ENCODE results near the gene BABAM2. TPM values are rescaled to one million over a fixed set of nuclear protein-coding genes. Genes with fewer than 3 reads are reported as not detected.
A peak's percentile ranks its signal among the peaks of the same experiment; 100 is the strongest.

BABAM2 gene
- total RNA-seq, 3 donors from 2014 or later (not counting 1 experiment from before 2014, with no cell fraction given): 54.6 to 66.1 (median 59.5) TPM

DNA sequence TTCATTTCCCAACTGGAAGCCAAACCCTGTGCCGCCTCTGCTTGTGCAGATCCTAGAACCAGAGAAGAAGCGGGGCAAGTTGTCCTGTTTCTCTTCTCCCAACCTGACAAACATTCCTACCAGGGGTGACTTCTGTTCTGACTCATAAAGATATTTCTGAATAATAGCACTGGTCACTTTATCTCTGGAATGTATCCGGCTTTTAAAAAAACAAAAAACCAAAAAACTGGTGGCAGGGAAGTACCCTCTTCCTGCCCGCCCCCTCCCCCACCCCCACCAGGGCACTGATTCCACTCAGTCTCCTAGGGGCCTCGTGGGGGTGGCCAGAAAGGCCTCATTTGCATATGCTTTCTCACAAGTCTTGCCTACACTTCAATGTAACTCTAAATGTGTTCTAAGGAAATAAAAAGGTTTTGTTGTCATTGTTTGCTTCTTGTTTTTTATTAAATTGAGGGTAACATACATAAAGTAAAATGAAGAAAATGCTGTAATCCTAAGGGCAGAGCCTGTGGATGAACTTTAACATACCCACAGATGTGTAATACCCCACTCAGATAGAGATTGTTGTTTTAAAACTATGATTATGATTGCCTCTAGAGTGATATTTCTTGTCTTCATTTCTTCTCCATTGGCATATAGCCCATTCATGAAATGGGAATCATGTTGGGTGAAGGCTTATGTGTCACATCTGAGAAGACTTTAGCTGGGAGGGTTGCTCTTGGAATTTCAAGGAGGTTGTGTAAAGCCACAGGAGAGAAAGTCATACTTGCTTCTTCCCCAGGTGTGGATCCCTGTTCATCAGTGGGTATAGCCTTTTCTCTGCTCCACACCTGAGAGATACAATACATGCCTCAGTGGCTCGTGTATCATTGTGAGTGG, 496.8 kb downstream of the BABAM2 start:
- TF ChIP-seq, protein P1, sequence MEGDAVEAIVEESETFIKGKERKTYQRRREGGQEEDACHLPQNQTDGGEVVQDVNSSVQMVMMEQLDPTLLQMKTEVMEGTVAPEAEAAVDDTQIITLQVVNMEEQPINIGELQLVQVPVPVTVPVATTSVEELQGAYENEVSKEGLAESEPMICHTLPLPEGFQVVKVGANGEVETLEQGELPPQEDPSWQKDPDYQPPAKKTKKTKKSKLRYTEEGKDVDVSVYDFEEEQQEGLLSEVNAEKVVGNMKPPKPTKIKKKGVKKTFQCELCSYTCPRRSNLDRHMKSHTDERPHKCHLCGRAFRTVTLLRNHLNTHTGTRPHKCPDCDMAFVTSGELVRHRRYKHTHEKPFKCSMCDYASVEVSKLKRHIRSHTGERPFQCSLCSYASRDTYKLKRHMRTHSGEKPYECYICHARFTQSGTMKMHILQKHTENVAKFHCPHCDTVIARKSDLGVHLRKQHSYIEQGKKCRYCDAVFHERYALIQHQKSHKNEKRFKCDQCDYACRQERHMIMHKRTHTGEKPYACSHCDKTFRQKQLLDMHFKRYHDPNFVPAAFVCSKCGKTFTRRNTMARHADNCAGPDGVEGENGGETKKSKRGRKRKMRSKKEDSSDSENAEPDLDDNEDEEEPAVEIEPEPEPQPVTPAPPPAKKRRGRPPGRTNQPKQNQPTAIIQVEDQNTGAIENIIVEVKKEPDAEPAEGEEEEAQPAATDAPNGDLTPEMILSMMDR (IDR thresholded peaks at IDR 0.05): no peak
- Histone ChIP-seq H3K27ac (ENCODE audit: low read length) (no peak overlapping the region), H3K9me3 (ENCODE audit: control insufficient read depth, insufficient read depth, low read length) (no peaks in the 10 kb centered on the region), H3K4me3 (ENCODE audit: low read length) (no peak overlapping the region), H3K4me1 (ENCODE audit: control insufficient read depth, insufficient read depth, low read length) (peaks cover 17% of the 10 kb centered on the region), H3K36me3 (ENCODE audit: control insufficient read depth, insufficient read depth, low read length) (no peaks in the 10 kb centered on the region), H3K27me3 (ENCODE audit: control insufficient read depth, insufficient read depth, low read length) (no peaks in the 10 kb centered on the region)
- WGBS (ENCODE audit: insufficient coverage): 77% methylated on average over 3 of the region's 6 CpGs
- Mint-ChIP-seq H3K36me3 (no peaks in the 10 kb centered on the region), H3K27ac (peak overlapping the region in 1 of 2 donors; percentile 31), H3K4me1 (peaks cover 26 to 37% of the 10 kb centered on the region in 2 donors), H3K27me3 (ENCODE audit: low read depth in 2 of 2) (no peaks in the 10 kb centered on the region), H3K4me3 (no peak overlapping the region), H3K9me3 (no peaks in the 10 kb centered on the region)
- DNase-seq: no peak
- intact Hi-C loops (cut with micrococcal nuclease): no loop called here
- no peak for ATAC-seq

Other genes starting within 250 kb of the BABAM2 start
- gene SUPT7L, start 227.1 kb upstream of the BABAM2 start, total RNA-seq: 10 to 100 TPM; 52.2 to 53.7 (median 52.8) TPM
- gene SLC4A1AP, start 226.8 kb upstream of the BABAM2 start, total RNA-seq: 10 to 100 TPM; 22.0 to 26.0 (median 24.8) TPM
- 10 to 100 TPM; 21.5 to 28.5 (median 27.3) TPM for gene MRPL33, start 119.0 kb upstream of the BABAM2 start, total RNA-seq
- gene RBKS, start 342 bp upstream of the BABAM2 start, total RNA-seq: 10 to 100 TPM; 11.5 to 20.9 (median 12.8) TPM